Breast epithelium (tissue), 4 donors: Measurements from ENCODE around the gene TBC1D9B. TPM values are rescaled to one million over a fixed set of nuclear protein-coding genes. Genes with fewer than 3 reads are reported as not detected.
A peak's percentile ranks its signal among the peaks of the same experiment; 100 is the strongest.

Experiments
- DNase-seq, 2 donors: peaks; one replicate each; pipeline ENCODE4 v3.0.0-alpha.2; 2019; ENCODE audit warnings: low spot score in 2 of 2
- H3K27ac ChIP-seq, 2 donors: fragments of 200-600 bp; sonication (generic) in 1 of 2; one replicate each; pipeline ENCODE4 v1.5.1; 2016 to 2019; ENCODE audit warnings: mild to moderate bottlenecking in 1 of 2
- H3K27me3 ChIP-seq, 2 donors: fragments of 200-600 bp; sonication (generic) in 1 of 2; one replicate each; pipeline versions ENCODE4 v1.5.1 to v1.6.0; 2017 to 2019; ENCODE audit warnings: control low read depth in 1 of 2, mild to moderate bottlenecking in 1 of 2
- H3K36me3 ChIP-seq: fragments of 200-600 bp; one replicate; pipeline ENCODE4 v1.5.1; 2019
- H3K4me1 ChIP-seq, 2 donors: fragments of 200-600 bp; sonication (generic); one replicate each; pipeline ENCODE4 v1.5.1; 2016 to 2019; ENCODE audit warnings: control low read depth in 1 of 2
- H3K4me3 ChIP-seq, 3 donors: fragments of 200-600 bp; sonication (generic); 1 replicate in 2 of 3; 2 replicates in 1 of 3; pipeline ENCODE4 v1.5.1; 2016 to 2019; ENCODE audit warnings: mild to moderate bottlenecking in 3 of 3, moderate library complexity in 2 of 3
- H3K9me3 ChIP-seq, 2 donors: fragments of 200-600 bp; sonication (generic) in 1 of 2; one replicate each; pipeline ENCODE4 v1.5.1; 2016 to 2019; ENCODE audit warnings: control low read depth in 1 of 2
- POLR2A ChIP-seq: fragments of 450-650 bp; IDR thresholded peaks from one replicate; pipeline ENCODE4 v1.6.1; 2016; ENCODE audit warnings: antibody characterized with exemption, mild to moderate bottlenecking, moderate library complexity
- POLR2AphosphoS5 ChIP-seq, 3 donors: sonication (generic); formaldehyde crosslinking; IDR thresholded peaks; one replicate each; pipeline ENCODE4 v1.6.1; 2017; ENCODE audit warnings: antibody characterized with exemption in 3 of 3
- intact Hi-C: fragments of 100-400 bp; cut with DNase I; formaldehyde crosslinking; loops from one replicate; pipeline ENCODE4 v1.15.1; 2023; ENCODE audit warnings: low total_unique reads
- total RNA-seq, 3 donors: library from RNA; depleted of rRNA; stranded (reverse); fragments of >200 nt; gene quantifications; one replicate each; pipeline ENCODE4 v1.1.0, GENCODE V29; 2016
- TF ChIP-seq, protein P1 (sequence below), 3 donors: fragments of 450-650 bp; IDR thresholded peaks; one replicate each; pipeline ENCODE4 v1.5.1; 2016 to 2017; ENCODE audit warnings: antibody characterized with exemption in 3 of 3, mild to moderate bottlenecking in 3 of 3, moderate library complexity in 3 of 3

The TBC1D9B gene
- total RNA-seq, 3 donors from 2014 or later, result 73.5 to 143 (median 105) TPM

DNA sequence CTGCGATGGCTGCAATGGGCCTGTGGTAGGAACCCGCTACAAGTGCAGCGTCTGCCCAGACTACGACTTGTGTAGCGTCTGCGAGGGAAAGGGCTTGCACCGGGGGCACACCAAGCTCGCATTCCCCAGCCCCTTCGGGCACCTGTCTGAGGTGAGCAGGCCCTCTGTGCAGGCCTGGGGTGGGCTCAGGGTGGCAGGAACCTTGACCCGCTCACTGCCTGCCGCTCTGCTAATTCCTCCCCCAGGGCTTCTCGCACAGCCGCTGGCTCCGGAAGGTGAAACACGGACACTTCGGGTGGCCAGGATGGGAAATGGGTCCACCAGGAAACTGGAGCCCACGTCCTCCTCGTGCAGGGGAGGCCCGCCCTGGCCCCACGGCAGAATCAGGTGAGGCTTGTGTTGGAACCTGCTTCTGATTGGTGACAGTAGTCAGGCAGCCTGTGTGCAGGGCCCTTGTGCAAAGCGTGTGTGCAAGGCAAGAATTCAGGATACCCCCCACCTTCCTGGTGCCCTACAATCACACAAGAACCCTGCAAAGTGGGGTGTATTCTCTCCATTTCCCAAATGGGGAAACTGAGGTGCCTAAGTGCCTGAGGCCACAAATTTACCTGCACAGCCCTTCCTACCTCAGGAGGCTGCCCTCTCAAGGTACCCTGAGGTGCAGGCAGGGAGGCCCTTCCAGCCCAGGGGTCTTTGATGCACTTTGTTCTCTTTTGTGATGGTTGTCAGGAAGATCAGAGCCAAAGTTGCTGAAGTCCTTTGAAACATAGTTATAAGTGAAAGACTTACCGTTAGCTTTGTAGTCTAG, 83.6 kb downstream of the TBC1D9B start:
- Histone ChIP-seq H3K36me3 (peaks cover 20% of the 10 kb centered on the region), H3K4me1 (peaks cover 10 to 24% of the 10 kb centered on the region in 2 donors), H3K9me3 (no peaks in the 10 kb centered on the region), H3K27me3 (no peaks in the 10 kb centered on the region), H3K27ac (peak overlapping the region in 1 of 2 donors; percentile 11), H3K4me3 (peak overlapping the region; percentile 94 to 100 (median 100))
- intact Hi-C loops, result no loop called here
- DNase-seq, result no peak
- no peak for TF ChIP-seq POLR2A
- TF ChIP-seq, protein P1, sequence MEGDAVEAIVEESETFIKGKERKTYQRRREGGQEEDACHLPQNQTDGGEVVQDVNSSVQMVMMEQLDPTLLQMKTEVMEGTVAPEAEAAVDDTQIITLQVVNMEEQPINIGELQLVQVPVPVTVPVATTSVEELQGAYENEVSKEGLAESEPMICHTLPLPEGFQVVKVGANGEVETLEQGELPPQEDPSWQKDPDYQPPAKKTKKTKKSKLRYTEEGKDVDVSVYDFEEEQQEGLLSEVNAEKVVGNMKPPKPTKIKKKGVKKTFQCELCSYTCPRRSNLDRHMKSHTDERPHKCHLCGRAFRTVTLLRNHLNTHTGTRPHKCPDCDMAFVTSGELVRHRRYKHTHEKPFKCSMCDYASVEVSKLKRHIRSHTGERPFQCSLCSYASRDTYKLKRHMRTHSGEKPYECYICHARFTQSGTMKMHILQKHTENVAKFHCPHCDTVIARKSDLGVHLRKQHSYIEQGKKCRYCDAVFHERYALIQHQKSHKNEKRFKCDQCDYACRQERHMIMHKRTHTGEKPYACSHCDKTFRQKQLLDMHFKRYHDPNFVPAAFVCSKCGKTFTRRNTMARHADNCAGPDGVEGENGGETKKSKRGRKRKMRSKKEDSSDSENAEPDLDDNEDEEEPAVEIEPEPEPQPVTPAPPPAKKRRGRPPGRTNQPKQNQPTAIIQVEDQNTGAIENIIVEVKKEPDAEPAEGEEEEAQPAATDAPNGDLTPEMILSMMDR (IDR thresholded peaks at IDR 0.05), result no peak
- peak in 1 of 3 donors; percentile 23 for TF ChIP-seq POLR2AphosphoS5 (IDR thresholded peaks at IDR 0.05)

DNA sequence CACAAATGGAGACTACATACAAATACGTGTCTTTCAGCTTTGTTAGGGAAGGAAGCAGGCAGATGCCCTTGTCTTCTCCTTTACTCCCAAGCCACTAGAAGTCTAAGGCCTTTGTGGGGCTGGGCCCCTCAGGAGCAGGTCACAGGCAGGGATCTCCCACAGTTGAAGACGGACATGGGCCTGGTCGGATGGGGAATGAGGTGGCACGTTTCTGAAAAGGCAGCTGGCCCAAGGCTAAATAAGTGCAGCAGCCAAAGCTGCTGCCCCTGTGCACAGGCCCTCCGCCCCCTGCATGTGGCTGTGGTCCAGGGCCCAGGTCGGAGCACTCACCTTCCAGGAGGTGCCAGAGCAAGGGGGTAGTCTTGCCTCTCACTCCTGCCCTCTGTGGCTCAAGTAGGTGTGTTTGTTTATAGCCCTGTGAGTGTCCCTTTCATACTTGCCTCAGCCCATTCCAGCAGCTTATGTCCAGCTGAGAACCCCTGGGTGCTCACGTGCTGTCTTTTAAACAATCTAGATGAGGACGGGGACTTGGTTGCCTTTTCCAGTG, 85.2 kb downstream of the TBC1D9B start:
- peak in 1 of 3 donors; percentile 9 for TF ChIP-seq POLR2AphosphoS5 (IDR thresholded peaks at IDR 0.05)
- no peak for TF ChIP-seq POLR2A
- peaks cover 20% of the 10 kb centered on the region for H3K36me3 ChIP-seq
- H3K27ac ChIP-seq, result peak overlapping the region; percentile 41 to 100
- no peaks in the 10 kb centered on the region for H3K27me3 ChIP-seq
- intact Hi-C loops, result no loop called here
- H3K4me1 ChIP-seq, result peaks cover 15 to 24% of the 10 kb centered on the region in 2 donors
- no peak for DNase-seq
- no peaks in the 10 kb centered on the region for H3K9me3 ChIP-seq
- peak overlapping the region; percentile 94 to 100 (median 100) for H3K4me3 ChIP-seq

DNA sequence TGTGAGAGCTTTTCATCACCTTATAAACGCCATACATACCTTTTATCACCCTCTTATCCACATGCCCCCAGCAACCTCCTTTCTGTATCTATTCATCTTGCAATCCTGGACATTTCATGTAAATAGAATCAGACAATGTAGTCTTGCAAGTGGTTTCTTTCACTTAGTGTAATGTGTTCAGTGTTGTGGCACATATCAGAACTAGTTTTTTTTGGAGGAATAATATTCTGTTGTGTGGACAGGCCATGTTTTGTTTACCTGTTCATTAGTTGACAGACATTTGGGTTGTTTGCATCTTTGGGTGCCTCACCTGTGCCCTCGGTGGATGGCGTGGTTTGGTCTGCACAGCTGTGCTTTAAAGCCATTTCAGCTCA, 85.7 kb downstream of the TBC1D9B start:
- Histone ChIP-seq H3K27ac (peak overlapping the region; percentile 41 to 100), H3K4me1 (peaks cover 19 to 24% of the 10 kb centered on the region in 2 donors), H3K9me3 (no peaks in the 10 kb centered on the region), H3K4me3 (peak overlapping the region; percentile 94 to 100 (median 100)), H3K36me3 (peaks cover 20% of the 10 kb centered on the region), H3K27me3 (no peaks in the 10 kb centered on the region)
- no peak for DNase-seq
- TF ChIP-seq POLR2AphosphoS5 (IDR thresholded peaks at IDR 0.05) (no peak), POLR2A (no peak)
- TF ChIP-seq, protein P1 (IDR thresholded peaks at IDR 0.05), result no peak
- intact Hi-C loops, result no loop called here

GRCh38 chr5:179821298-179822058, 86.2 kb downstream of the TBC1D9B start:
- Histone ChIP-seq H3K4me1 (peaks cover 19 to 24% of the 10 kb centered on the region in 2 donors), H3K9me3 (no peaks in the 10 kb centered on the region), H3K27me3 (no peaks in the 10 kb centered on the region), H3K4me3 (peak overlapping the region; percentile 94 to 100 (median 100)), H3K36me3 (peaks cover 20% of the 10 kb centered on the region), H3K27ac (peak overlapping the region; percentile 99 to 100)
- DNase-seq, result peak; percentile 97
- TF ChIP-seq, protein P1 (IDR thresholded peaks at IDR 0.05), result peak in 1 of 3 donors; percentile 24
- peak; percentile 90 to 96 (median 93) for TF ChIP-seq POLR2AphosphoS5 (IDR thresholded peaks at IDR 0.05)
- TF ChIP-seq POLR2A, result peak; percentile 80
- intact Hi-C loops, result no loop called here

DNA sequence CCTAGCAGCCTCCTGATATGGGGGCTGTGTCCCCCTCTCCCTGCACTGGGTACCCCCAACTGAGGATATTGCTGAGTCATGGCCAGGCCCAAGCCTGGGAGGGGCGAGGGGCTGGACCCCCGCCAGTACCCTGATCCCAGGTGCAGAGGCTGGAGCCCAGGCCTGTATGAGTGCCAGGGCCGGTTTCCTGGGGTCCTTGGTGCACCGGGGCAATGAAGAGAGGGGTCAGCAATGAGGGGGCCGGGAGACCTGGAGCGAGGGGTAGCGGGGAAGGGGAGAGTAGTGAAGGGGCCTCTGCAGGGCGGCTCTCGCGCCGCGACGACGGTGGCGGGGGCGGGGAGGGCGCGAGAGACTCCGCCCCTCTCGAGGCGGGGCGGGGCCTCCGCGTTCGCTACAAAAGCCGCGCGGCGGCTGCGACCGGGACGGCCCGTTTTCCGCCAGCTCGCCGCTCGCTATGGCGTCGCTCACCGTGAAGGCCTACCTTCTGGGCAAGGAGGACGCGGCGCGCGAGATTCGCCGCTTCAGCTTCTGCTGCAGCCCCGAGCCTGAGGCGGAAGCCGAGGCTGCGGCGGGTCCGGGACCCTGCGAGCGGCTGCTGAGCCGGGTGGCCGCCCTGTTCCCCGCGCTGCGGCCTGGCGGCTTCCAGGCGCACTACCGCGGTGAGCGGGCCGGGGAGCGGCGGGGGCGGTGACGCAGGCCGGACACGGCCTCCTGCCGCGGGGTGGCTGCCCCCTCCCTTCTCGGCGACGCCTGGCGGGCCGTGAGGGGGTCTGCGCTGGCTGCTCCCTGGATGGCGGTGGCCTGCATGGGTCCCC, 87.0 kb downstream of the TBC1D9B start, which contains the start of gene SQSTM1:
Gene SQSTM1 (plus strand): TSS at position 423 of the 815 bp plus-strand sequence. CDS start 32 bp downstream, at position 455.
- H3K9me3 ChIP-seq, result no peaks in the 10 kb centered on the region
- H3K27me3 ChIP-seq, result no peaks in the 10 kb centered on the region
- intact Hi-C loops, result no loop called here
- TF ChIP-seq, protein P1 (IDR thresholded peaks at IDR 0.05), result no peak
- TF ChIP-seq POLR2A, result peak; percentile 95
- peak; percentile 99 for TF ChIP-seq POLR2AphosphoS5 (IDR thresholded peaks at IDR 0.05)
- H3K4me3 ChIP-seq, result peak within 1 kb of the TSS; percentile 94 to 100 (median 100)
- peaks cover 19 to 24% of the 10 kb centered on the region in 2 donors for H3K4me1 ChIP-seq
- DNase-seq, result peak; percentile 75 to 78
- peaks cover 18% of the 10 kb centered on the region for H3K36me3 ChIP-seq
- peak within 1 kb of the TSS; percentile 99 to 100 for H3K27ac ChIP-seq
